GM21381 (cell line): ENCODE measurements around the gene CYP11A1.

Source experiments
- ATAC-seq: cut with Tn5 transposase; IDR thresholded peaks from one replicate; pipeline ENCODE4 v1.9.1; 2021; ENCODE audit warnings: mild to moderate bottlenecking, moderate library complexity; ENCODE audit not compliant: unreplicated experiment

CYP11A1 gene

GRCh38 chr15:74389241-74390048, 22.0 kb upstream of the CYP11A1 start:
- ATAC-seq: no peak

- no peak for ATAC-seq
Measured at GRCh38 chr15:74388363-74388951, 21.0 kb upstream of the CYP11A1 start.

GRCh38 chr15:74387621-74388362, 20.3 kb upstream of the CYP11A1 start:
- no peak for ATAC-seq

- no peak for ATAC-seq
Measured at GRCh38 chr15:74387141-74387541, 19.7 kb upstream of the CYP11A1 start.

GRCh38 chr15:74386496-74387140, 19.2 kb upstream of the CYP11A1 start:
- no peak for ATAC-seq

- no peak for ATAC-seq
Measured at GRCh38 chr15:74385733-74386132, 18.3 kb upstream of the CYP11A1 start.

GRCh38 chr15:74384881-74385643, 17.6 kb upstream of the CYP11A1 start:
- ATAC-seq: peak; percentile 58

- ATAC-seq: peak; percentile 1
Measured at GRCh38 chr15:74384566-74384880, 17.1 kb upstream of the CYP11A1 start.

GRCh38 chr15:74383695-74384565, 16.5 kb upstream of the CYP11A1 start:
- peak; percentile 39 for ATAC-seq

- ATAC-seq: peak; percentile 3
Measured at GRCh38 chr15:74383286-74383685, 15.8 kb upstream of the CYP11A1 start.

- no peak for ATAC-seq
Measured at GRCh38 chr15:74382004-74382816, 14.8 kb upstream of the CYP11A1 start.

- no peak for ATAC-seq
Measured at GRCh38 chr15:74381481-74381880, 14.0 kb upstream of the CYP11A1 start.

- ATAC-seq: no peak
Measured at GRCh38 chr15:74381190-74381453, 13.7 kb upstream of the CYP11A1 start.

- ATAC-seq: no peak
Measured at GRCh38 chr15:74380361-74381189, 13.1 kb upstream of the CYP11A1 start.

- no peak for ATAC-seq
Measured at GRCh38 chr15:74378848-74379247, 11.4 kb upstream of the CYP11A1 start.

- ATAC-seq: no peak
Measured at GRCh38 chr15:74377831-74378766, 10.7 kb upstream of the CYP11A1 start.
